Activated CD8-positive, alpha-beta memory T cell treated with anti-CD3 and anti-CD28 coated beads for 48 hours (primary cell): ENCODE results near the gene TRPM5.

Source experiments
- DNase-seq, 3 experiments: peaks; one replicate each; pipeline ENCODE4 v3.0.0-alpha.2; 2020; ENCODE audit warnings: low read depth in 2 of 3, low spot score in 2 of 3

Gene TRPM5

DNA sequence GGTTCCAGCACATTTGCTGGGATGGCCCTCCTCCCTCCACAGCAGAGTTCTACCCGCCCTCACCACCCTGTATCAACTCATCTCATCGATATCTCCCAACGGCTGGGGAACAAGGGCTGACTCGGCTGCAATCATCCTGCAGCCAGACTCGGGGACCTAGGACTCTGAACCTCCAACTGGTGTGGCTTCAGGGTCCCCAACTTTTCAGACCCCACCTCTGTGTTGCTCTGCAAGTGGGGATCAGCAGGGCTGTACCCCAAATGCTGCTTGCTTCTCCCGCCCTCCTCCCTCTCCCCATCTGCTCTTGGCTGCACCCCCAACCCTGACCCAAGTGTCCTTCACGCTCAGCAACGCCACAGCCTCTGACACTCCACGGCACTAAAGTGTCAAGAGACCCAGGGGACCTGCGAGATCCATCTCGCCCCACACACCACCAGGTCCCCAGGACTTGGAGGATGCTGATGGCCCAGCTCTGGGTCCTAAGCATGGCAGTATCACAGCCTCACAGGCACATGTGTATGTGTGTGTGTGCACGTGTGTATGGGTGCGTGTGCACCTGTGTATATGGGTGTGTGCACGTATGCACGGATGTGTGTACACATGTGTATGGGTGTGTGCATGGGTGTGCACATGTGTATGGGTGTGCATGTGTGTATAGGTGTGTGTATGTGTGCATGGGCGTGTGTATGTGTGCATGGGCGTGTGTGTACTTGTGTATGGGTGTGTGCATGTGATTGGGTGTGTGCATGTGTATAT is 26.9 kb upstream of the TRPM5 start:
- no peak for DNase-seq

DNA sequence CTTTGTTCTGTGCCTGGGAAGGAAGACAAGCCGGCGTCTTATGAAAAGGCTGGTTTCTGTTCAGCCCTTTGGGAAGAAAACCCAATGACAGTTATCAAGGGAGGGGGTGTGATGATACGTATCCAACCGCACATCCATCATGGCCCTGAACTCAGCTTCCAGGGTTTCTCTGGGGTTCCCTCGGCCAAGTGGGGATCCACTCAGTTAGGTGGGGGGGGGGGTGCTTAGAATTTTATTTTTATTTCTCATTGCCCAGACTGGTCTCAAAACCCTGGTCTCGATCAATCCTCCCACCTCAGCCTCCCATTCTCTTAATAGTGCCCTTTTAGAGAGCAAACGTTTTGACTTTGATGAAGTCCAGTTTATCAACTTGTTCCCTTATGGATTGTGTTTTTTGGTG is 26.2 kb upstream of the TRPM5 start:
- DNase-seq = no peak

GRCh38 chr11:2468363-2469235 is 24.3 kb upstream of the TRPM5 start:
- DNase-seq = no peak

GRCh38 chr11:2467695-2468055 is 23.4 kb upstream of the TRPM5 start:
- DNase-seq = no peak

- DNase-seq = no peak
Observed at GRCh38 chr11:2466869-2467694, 22.8 kb upstream of the TRPM5 start.

GRCh38 chr11:2466069-2466801 is 21.9 kb upstream of the TRPM5 start:
- no peak for DNase-seq

DNA sequence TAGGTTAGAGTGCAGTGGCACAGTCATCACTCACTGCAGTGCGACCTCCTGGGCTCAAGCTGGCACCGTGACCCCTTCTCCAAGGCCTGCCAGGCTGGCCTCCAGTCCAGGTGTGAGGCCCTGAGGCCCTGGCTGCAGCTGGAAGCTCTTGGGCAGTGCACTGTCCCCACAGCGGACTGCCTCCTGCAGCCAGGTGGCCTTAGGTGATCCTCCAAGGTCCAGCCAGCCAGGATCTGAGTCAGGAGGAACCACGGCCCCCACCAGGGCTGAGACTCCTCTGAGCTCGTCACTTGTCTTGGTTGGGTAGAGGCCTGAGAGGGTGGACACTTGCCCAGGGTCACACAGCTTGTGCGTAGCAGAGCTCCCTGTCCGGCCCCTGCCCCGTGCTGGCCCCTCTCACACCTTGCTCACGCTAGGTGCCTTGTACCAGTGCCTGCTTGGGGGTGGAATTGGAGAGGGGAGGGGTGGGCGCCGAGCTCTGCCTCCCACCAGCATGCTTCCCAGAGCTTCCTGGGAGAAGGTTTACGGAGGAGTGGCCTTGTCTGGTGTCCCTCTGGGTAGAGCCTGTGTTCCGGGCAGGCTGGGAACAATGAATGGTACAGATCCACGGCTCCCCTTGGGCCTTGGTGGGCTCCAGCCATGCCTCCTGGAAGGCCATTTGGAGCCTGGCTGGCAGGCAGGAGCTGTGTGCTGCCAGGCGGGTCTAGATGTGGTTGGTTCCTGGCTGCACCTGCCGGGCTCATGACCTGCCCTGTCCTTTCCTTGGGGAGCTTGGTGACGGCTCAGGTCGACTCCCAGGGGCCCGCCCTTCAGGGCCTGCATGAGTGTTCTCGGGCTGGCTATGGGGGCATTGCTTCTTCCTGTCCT is 21.1 kb upstream of the TRPM5 start:
- no peak for DNase-seq

DNA sequence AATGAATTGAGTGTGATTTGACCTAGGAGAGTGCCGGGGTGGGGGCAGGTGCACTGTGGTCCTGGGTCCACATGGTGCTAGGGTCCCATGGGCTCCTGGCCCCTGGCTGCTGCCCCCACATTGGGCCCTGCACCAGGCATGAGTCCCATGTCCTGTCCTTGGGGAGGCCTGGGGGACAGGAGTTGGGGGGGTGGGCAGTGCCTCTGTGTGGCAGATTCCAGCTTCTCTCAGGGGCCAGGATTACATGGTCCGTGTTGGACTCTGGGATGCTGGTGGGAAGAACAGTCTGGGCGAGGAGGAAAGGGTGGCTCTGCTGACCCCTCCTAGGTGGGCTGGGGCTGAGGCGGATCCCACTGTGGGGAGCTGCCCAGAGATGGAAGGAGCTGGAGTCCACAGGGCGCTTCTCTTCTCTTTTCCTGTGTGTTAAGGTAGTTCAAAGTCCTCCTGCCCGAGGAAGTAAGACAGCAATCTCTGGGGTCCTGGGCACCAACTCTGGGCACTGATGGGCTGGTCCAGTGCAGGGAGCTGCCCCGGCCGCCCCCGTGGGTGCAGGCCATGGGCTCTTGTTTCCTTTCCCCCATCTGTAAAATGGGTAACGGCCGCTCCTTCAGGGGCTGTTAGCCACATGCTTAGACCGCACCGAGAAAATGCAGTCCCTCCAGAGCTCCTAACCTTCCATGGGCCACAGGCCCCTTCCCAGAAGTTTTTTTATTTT is 20.3 kb upstream of the TRPM5 start:
- DNase-seq = no peak

DNA sequence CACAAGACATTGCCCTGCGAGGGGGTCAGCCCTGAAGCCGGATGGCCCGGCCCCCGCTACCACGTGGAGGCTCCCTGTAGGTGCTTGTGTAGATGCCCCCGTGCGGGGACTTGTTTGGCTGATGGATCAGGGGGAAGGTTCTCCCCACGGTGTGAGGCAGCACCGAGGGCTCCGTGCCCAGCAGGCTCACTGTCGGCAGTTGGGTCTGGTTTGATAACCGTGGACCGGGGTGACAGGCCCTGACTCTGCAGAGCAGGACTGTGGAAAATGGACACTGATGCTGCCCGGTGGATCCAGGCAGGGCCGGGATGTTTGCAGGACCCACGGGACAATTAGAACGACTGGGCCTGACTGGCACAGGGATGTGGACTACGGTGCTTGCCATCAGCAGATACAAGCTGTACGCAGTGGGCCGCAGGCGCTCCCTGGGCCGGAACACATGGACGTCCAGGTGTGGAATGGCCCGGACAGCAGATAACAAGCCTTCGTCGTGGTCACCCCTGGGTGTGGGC is 19.5 kb upstream of the TRPM5 start:
- no peak for DNase-seq

DNA sequence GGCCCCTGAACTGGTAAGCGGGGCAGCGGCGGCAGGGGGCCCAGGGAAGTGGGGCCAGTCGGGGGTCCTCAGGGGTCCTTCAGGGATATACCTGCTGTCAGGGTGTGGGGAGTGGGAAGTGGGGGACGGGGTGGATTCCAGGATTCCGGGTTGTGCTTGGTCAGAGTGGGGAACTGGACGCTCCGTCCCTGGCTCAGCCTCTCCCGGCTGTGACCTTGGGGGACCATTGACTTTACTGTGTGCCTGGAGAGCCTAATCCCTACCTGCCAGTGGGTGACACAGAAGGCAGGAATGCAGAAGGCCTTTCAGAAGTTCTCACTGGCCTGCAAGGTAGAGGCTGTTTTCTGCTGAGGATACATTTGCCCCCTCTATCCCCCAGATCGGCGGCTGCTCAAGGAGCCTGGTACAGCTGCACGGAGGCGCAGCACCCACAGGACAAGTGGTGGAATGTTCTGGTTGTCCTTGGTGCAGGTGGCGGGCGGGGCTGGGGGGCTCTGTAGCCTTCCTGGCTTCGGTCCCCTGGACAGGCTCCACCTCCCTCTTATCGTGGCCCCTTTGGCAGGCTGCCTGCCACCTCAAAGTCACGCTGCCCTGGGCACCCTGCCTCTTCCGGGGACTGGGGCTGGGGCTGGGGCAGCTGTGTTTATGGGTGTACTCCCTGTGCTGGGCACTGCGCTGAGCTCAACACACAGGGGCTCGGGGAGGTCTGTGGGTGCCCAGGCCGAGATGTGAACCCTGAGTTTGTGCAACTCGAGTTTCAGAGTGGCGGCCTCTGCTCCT is 18.9 kb upstream of the TRPM5 start:
- DNase-seq = no peak

DNA sequence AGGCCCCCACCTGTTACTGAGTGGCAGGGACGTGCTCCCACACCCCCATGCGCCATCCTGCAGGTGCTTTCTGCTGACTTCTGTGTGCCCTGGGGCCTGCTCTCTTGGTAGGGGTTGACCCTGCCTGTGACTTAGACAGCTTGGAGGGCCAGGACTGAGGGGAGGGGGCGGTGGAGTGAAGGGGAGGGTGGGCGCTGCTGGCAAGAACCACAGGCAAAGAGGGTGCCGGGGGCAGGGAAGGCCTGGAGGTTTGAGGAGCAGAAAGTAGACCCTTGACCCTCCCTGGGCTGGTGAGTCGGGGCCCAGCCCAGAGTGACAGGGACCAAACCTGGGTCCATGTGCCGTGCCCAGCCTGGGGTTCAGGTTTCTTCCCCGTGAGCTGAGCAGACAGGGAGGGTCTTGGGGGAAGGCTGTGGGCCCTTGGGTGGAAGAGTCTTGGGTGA is 18.2 kb upstream of the TRPM5 start:
- DNase-seq = no peak

DNA sequence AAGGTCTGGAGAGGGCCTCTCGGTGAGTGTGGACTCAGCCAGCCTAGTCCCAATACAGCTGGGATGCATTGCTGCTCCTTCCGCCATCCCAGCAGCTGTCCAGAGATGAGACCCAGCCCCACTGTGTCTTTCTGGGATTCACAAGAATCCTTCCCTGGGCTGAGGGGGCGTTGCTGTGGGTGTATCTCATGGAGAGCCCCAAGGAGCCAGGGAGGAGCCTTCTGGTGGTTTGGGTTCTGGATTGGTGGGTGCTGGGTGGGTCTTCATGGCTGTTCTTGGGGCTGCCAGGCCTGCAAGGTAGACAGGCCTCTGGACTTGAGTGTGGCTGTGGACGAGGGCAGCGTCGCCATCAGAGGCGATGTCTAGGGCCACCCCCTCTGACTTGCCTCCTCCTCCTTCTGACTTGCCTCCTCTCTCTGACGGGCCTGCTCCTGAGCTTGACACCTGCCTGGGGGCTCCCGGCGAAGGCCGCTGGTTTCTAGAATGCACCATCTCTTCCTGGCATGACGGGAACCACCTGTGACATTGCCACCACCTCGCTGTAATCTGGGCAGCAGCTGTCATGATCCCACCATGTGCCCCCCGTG is 17.7 kb upstream of the TRPM5 start:
- no peak for DNase-seq

GRCh38 chr11:2461253-2461955 is 17.1 kb upstream of the TRPM5 start:
- no peak for DNase-seq

DNA sequence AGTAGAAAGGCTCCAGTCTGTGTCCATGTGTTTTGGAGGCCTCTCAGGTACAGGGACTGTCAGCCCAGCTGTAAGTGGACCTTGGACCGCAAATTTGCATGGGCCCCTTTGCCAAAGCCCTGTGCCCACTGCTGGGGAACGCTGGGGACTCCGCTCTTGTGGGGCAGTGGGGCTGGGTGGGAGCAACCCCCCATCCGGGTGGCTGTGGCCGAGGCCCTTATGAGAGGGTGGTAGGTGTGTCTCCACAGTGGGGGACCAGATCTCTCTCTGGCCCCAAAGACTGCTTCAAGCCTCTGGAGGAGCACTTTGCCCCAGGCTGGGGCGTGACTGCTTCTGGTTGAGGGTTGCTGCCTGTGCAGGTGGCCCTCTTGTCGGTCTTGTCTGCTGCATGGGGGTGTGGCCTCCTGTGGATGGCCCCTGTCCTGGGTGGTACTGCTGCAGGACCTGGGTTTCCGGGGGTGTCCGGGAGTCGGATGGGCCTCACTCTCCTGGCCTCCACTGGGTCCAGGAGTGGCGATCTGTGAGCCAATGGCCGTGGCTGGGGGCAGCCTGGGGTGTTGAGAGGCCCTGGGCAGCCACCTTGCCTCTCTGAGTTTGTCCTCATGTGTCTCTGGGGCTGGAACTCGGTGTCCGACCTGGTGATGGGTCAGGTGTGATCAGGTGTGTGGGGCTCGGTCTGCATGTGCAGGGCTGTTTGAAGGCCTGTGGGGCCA is 16.4 kb upstream of the TRPM5 start:
- DNase-seq = no peak

- DNase-seq = no peak
Observed at GRCh38 chr11:2459796-2460531, 15.7 kb upstream of the TRPM5 start.
